Liver (tissue), 9 donors: Measurements from ENCODE around the gene NFKB1. TPM values are rescaled to one million over a fixed set of nuclear protein-coding genes. Genes with fewer than 3 reads are reported as not detected.

Source experiments
- DNase-seq: peaks from one replicate; pipeline ENCODE4 v3.0.0-alpha.2; 2017; ENCODE audit warnings: low spot score
- H3K27ac ChIP-seq, 2 donors: one replicate each; pipeline ENCODE4 v1.7.0; 2013; ENCODE audit warnings: inconsistent platforms in 2 of 2, low read length in 2 of 2, control low read depth in 1 of 2, low read depth in 1 of 2, mild to moderate bottlenecking in 1 of 2
- H3K27me3 ChIP-seq, 4 donors: one replicate each; pipeline versions ENCODE4 v1.6.1 to v1.7.0; 2013; ENCODE audit warnings: low read length in 3 of 4, inconsistent platforms in 1 of 4, mild to moderate bottlenecking in 1 of 4, moderate library complexity in 1 of 4; ENCODE audit not compliant: control insufficient read depth in 4 of 4, insufficient read depth in 4 of 4
- H3K36me3 ChIP-seq, 4 donors: one replicate each; pipeline versions ENCODE4 v1.6.1 to v1.7.0; 2013; ENCODE audit warnings: low read length in 3 of 4, mild to moderate bottlenecking in 3 of 4, low read depth in 1 of 4, moderate library complexity in 1 of 4; ENCODE audit not compliant: control insufficient read depth in 4 of 4, insufficient read depth in 3 of 4
- H3K4me1 ChIP-seq, 4 donors: one replicate each; pipeline versions ENCODE4 v1.6.1 to v1.7.0; 2013; ENCODE audit warnings: low read length in 3 of 4, mild to moderate bottlenecking in 3 of 4, moderate library complexity in 1 of 4; ENCODE audit not compliant: control insufficient read depth in 4 of 4, insufficient read depth in 4 of 4
- H3K4me3 ChIP-seq, 3 donors: one replicate each; pipeline versions ENCODE4 v1.6.1 to v1.7.0; 2013; ENCODE audit warnings: low read length in 3 of 3, control low read depth in 1 of 3, low read depth in 1 of 3, mild to moderate bottlenecking in 1 of 3
- H3K9ac ChIP-seq, 2 donors: one replicate each; pipeline ENCODE4 v1.7.0; 2013; ENCODE audit warnings: low read length in 2 of 2, mild to moderate bottlenecking in 2 of 2, moderate library complexity in 2 of 2, control low read depth in 1 of 2, low read depth in 1 of 2
- H3K9me3 ChIP-seq, 4 donors: one replicate each; pipeline versions ENCODE4 v1.6.1 to v1.7.0; 2013; ENCODE audit warnings: low read length in 3 of 4; ENCODE audit not compliant: control insufficient read depth in 4 of 4
- EGR1 ChIP-seq, 2 donors: IDR thresholded peaks; 2 replicates each; pipeline ENCODE4 v1.6.1; 2016 to 2018; ENCODE audit warnings: antibody characterized with exemption in 2 of 2, low read depth in 2 of 2
- GABPA ChIP-seq, 2 donors: IDR thresholded peaks in 1 of 2; conservative IDR thresholded peaks in 1 of 2; 2 replicates each; pipeline ENCODE4 v1.6.1; 2016; ENCODE audit warnings: antibody characterized with exemption in 2 of 2, mild to moderate bottlenecking in 1 of 2, moderate library complexity in 1 of 2
- HNF4A ChIP-seq, 2 donors: conservative IDR thresholded peaks; 2 replicates each; pipeline ENCODE4 v1.6.1; 2016; ENCODE audit warnings: antibody characterized with exemption in 2 of 2, mild to moderate bottlenecking in 2 of 2
- JUND ChIP-seq, 2 donors: IDR thresholded peaks; 2 replicates each; pipeline ENCODE4 v1.6.1; 2016; ENCODE audit warnings: antibody characterized with exemption in 2 of 2
- MAX ChIP-seq: IDR thresholded peaks from 2 replicates; pipeline ENCODE4 v1.6.1; 2016; ENCODE audit warnings: antibody characterized with exemption
- RXRA ChIP-seq, 2 donors: IDR thresholded peaks; 2 replicates each; pipeline ENCODE4 v1.6.1; 2017 to 2018; ENCODE audit warnings: antibody characterized with exemption in 2 of 2, mild to moderate bottlenecking in 1 of 2
- SP1 ChIP-seq: IDR thresholded peaks from 2 replicates; pipeline ENCODE4 v1.6.1; 2018; ENCODE audit warnings: antibody characterized with exemption, mild to moderate bottlenecking
- TAF1 ChIP-seq: conservative IDR thresholded peaks from 2 replicates; pipeline ENCODE4 v1.6.1; 2016; ENCODE audit warnings: antibody characterized with exemption, mild to moderate bottlenecking
- WGBS: extraction: QIAGEN DNeasy Blood & Tissue Kit; methylation state at CpG from one replicate; pipeline ENCODE4 v1.1.7; 2013; 5-methylcytosine and 5-hydroxymethylcytosine counted together
- polyA plus RNA-seq, 2 donors: library from polyadenylated mRNA; stranded (reverse) in 1 of 2; unstranded in 1 of 2; fragments of 200-250 nt in 1 of 2; fragments of >200 nt in 1 of 2; fragmentation: Nextera tagmentation in 1 of 2; extraction: Ambion mirVana in 1 of 2; gene quantifications; one replicate each; pipeline versions ENCODE4 v1.2.1 to v1.2.3, GENCODE V29; 2013 to 2015
- total RNA-seq, 2 donors: library from RNA; depleted of rRNA; stranded (reverse); fragments of >200 nt; gene quantifications; one replicate each; pipeline ENCODE4 v1.2.3, GENCODE V29; 2014
- TF ChIP-seq, protein P1 (sequence below): IDR thresholded peaks from 2 replicates; pipeline ENCODE4 v1.6.1; 2016; ENCODE audit warnings: antibody characterized with exemption
- TF ChIP-seq, protein P2 (sequence below): IDR thresholded peaks from 2 replicates; pipeline ENCODE4 v1.6.1; 2016; ENCODE audit warnings: antibody characterized with exemption, mild to moderate bottlenecking
- TF ChIP-seq, protein P3 (sequence below): fragments of 150-350 bp; IDR thresholded peaks from 2 replicates; pipeline ENCODE4 v1.5.1; 2017; ENCODE audit warnings: improper control_type of control experiment, low read depth, low read length; ENCODE audit not compliant: missing input control
- donor health status: healthy.
- donor health status: healthy.
- donor health status: healthy.
- donor health status: healthy.
- donor health status: healthy.

The NFKB1 gene
- total and polyA plus RNA-seq, 4 donors: 5.1 to 23.0 (median 13.4) TPM

- Histone ChIP-seq H3K9me3 (no peaks in the 10 kb centered on the region), H3K9ac (no peak overlapping the region), H3K36me3 (no peaks in the 10 kb centered on the region), H3K4me1 (no peaks in the 10 kb centered on the region), H3K4me3 (no peak overlapping the region), H3K27me3 (no peaks in the 10 kb centered on the region), H3K27ac (no peak overlapping the region)
- DNase-seq: no peak
- TF ChIP-seq MAX (no peak), TAF1 (no peak), GABPA (IDR thresholded peaks at IDR 0.05 in 1 of 2, conservative IDR thresholded peaks at IDR 0.05 in 1 of 2) (no peak), EGR1 (IDR thresholded peaks at IDR 0.05; ENCODE audit: low read depth in 2 of 2) (no peak), RXRA (IDR thresholded peaks at IDR 0.05) (no peak), HNF4A (conservative IDR thresholded peaks at IDR 0.05) (no peak)
- TF ChIP-seq, protein P1, sequence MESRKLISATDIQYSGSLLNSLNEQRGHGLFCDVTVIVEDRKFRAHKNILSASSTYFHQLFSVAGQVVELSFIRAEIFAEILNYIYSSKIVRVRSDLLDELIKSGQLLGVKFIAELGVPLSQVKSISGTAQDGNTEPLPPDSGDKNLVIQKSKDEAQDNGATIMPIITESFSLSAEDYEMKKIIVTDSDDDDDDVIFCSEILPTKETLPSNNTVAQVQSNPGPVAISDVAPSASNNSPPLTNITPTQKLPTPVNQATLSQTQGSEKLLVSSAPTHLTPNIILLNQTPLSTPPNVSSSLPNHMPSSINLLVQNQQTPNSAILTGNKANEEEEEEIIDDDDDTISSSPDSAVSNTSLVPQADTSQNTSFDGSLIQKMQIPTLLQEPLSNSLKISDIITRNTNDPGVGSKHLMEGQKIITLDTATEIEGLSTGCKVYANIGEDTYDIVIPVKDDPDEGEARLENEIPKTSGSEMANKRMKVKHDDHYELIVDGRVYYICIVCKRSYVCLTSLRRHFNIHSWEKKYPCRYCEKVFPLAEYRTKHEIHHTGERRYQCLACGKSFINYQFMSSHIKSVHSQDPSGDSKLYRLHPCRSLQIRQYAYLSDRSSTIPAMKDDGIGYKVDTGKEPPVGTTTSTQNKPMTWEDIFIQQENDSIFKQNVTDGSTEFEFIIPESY: no peak
- TF ChIP-seq, protein P2, sequence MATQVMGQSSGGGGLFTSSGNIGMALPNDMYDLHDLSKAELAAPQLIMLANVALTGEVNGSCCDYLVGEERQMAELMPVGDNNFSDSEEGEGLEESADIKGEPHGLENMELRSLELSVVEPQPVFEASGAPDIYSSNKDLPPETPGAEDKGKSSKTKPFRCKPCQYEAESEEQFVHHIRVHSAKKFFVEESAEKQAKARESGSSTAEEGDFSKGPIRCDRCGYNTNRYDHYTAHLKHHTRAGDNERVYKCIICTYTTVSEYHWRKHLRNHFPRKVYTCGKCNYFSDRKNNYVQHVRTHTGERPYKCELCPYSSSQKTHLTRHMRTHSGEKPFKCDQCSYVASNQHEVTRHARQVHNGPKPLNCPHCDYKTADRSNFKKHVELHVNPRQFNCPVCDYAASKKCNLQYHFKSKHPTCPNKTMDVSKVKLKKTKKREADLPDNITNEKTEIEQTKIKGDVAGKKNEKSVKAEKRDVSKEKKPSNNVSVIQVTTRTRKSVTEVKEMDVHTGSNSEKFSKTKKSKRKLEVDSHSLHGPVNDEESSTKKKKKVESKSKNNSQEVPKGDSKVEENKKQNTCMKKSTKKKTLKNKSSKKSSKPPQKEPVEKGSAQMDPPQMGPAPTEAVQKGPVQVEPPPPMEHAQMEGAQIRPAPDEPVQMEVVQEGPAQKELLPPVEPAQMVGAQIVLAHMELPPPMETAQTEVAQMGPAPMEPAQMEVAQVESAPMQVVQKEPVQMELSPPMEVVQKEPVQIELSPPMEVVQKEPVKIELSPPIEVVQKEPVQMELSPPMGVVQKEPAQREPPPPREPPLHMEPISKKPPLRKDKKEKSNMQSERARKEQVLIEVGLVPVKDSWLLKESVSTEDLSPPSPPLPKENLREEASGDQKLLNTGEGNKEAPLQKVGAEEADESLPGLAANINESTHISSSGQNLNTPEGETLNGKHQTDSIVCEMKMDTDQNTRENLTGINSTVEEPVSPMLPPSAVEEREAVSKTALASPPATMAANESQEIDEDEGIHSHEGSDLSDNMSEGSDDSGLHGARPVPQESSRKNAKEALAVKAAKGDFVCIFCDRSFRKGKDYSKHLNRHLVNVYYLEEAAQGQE: no peak
- TF ChIP-seq, protein P3, sequence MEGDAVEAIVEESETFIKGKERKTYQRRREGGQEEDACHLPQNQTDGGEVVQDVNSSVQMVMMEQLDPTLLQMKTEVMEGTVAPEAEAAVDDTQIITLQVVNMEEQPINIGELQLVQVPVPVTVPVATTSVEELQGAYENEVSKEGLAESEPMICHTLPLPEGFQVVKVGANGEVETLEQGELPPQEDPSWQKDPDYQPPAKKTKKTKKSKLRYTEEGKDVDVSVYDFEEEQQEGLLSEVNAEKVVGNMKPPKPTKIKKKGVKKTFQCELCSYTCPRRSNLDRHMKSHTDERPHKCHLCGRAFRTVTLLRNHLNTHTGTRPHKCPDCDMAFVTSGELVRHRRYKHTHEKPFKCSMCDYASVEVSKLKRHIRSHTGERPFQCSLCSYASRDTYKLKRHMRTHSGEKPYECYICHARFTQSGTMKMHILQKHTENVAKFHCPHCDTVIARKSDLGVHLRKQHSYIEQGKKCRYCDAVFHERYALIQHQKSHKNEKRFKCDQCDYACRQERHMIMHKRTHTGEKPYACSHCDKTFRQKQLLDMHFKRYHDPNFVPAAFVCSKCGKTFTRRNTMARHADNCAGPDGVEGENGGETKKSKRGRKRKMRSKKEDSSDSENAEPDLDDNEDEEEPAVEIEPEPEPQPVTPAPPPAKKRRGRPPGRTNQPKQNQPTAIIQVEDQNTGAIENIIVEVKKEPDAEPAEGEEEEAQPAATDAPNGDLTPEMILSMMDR: no peak
- 81% methylated on average over 1 of the region's 1 CpG for WGBS
Measured at GRCh38 chr4:102493794-102494193, 7.4 kb upstream of the NFKB1 start.

GRCh38 chr4:102494603-102495002 lies 6.6 kb upstream of the NFKB1 start:
- DNase-seq: no peak
- 84% methylated on average over 1 of the region's 1 CpG for WGBS
- H3K4me1 ChIP-seq: no peaks in the 10 kb centered on the region
- H3K27me3 ChIP-seq: no peaks in the 10 kb centered on the region
- H3K36me3 ChIP-seq: no peaks in the 10 kb centered on the region
- H3K4me3 ChIP-seq: no peak overlapping the region
- H3K9ac ChIP-seq: no peak overlapping the region
- TF ChIP-seq EGR1 (IDR thresholded peaks at IDR 0.05; ENCODE audit: low read depth in 2 of 2) (no peak), RXRA (IDR thresholded peaks at IDR 0.05) (no peak), JUND (IDR thresholded peaks at IDR 0.05) (no peak), SP1 (no peak)
- TF ChIP-seq, protein P2: no peak
- TF ChIP-seq, protein P3: no peak
- no peak overlapping the region for H3K27ac ChIP-seq
- H3K9me3 ChIP-seq: no peaks in the 10 kb centered on the region
